WERI-Rb-1 (cell line): ENCODE measurements around the gene C2CD2.

Experiments used
- DNase-seq: peaks from one replicate; pipeline ENCODE4 v3.0.0-alpha.2; 2020
- H3K27ac ChIP-seq: fragments of 250-450 bp; sonication (Bioruptor Pico); 2 replicates; pipeline ENCODE4 v1.5.1; 2020; ENCODE audit warnings: mild to moderate bottlenecking, moderate library complexity
- H3K27me3 ChIP-seq: fragments of 250-450 bp; sonication (Bioruptor Pico); 2 replicates; pipeline ENCODE4 v1.5.1; 2021; ENCODE audit warnings: mild to moderate bottlenecking, low read depth, moderate library complexity; ENCODE audit not compliant: insufficient read depth, severe bottlenecking
- H3K36me3 ChIP-seq: fragments of 250-450 bp; sonication (Bioruptor Pico); 2 replicates; pipeline ENCODE4 v1.5.1; 2020; ENCODE audit warnings: mild to moderate bottlenecking, moderate library complexity
- H3K4me3 ChIP-seq: 2 replicates; pipeline ENCODE4 v1.5.1; 2011; ENCODE audit warnings: low read depth, mild to moderate bottlenecking, control low read depth, low read length
- H3K9me3 ChIP-seq: fragments of 250-450 bp; sonication (Bioruptor Pico); 2 replicates; pipeline ENCODE4 v1.5.1; 2021; ENCODE audit warnings: mild to moderate bottlenecking, moderate library complexity; ENCODE audit not compliant: severe bottlenecking
- CTCF ChIP-seq: IDR thresholded peaks from 2 replicates; pipeline ENCODE4 v1.5.1; 2011; ENCODE audit warnings: low read depth, mild to moderate bottlenecking, control low read depth, inconsistent platforms, low read length

Gene C2CD2

GRCh38 chr21:41899426-41900202 is 54.2 kb downstream of the C2CD2 start:
- H3K4me3 ChIP-seq: no peak overlapping the region
- H3K36me3 ChIP-seq: peaks cover 65% of the 10 kb centered on the region
- H3K27me3 ChIP-seq: no peaks in the 10 kb centered on the region
- DNase-seq: no peak
- H3K27ac ChIP-seq: no peak overlapping the region
- TF ChIP-seq CTCF: no peak
- no peaks in the 10 kb centered on the region for H3K9me3 ChIP-seq

- no peaks in the 10 kb centered on the region for H3K27me3 ChIP-seq
- no peak overlapping the region for H3K4me3 ChIP-seq
- peak overlapping the region; percentile 45; the same call in 1 of the 2 replicates for H3K27ac ChIP-seq
- no peak for TF ChIP-seq CTCF
- no peak for DNase-seq
- no peaks in the 10 kb centered on the region for H3K9me3 ChIP-seq
- peaks cover 69% of the 10 kb centered on the region for H3K36me3 ChIP-seq
These were observed 54.8 kb downstream of the C2CD2 start for GRCh38 chr21:41898998-41899397.

- DNase-seq: no peak
- no peaks in the 10 kb centered on the region for H3K9me3 ChIP-seq
- H3K27ac ChIP-seq: peak overlapping the region; percentile 45
- H3K36me3 ChIP-seq: peaks cover 65% of the 10 kb centered on the region
- no peak overlapping the region for H3K4me3 ChIP-seq
- TF ChIP-seq CTCF: no peak
- H3K27me3 ChIP-seq: no peaks in the 10 kb centered on the region
These were observed 56.1 kb downstream of the C2CD2 start for GRCh38 chr21:41897700-41898099.

GRCh38 chr21:41897047-41897669 is 56.7 kb downstream of the C2CD2 start:
- Histone ChIP-seq H3K27me3 (no peaks in the 10 kb centered on the region), H3K27ac (peak overlapping the region; percentile 45), H3K9me3 (no peaks in the 10 kb centered on the region), H3K4me3 (no peak overlapping the region), H3K36me3 (peaks cover 62% of the 10 kb centered on the region)
- DNase-seq: no peak
- no peak for TF ChIP-seq CTCF

- H3K27ac ChIP-seq: no peak overlapping the region
- H3K4me3 ChIP-seq: no peak overlapping the region
- H3K27me3 ChIP-seq: no peaks in the 10 kb centered on the region
- no peak for DNase-seq
- H3K36me3 ChIP-seq: peaks cover 49% of the 10 kb centered on the region
- TF ChIP-seq CTCF: no peak
- no peaks in the 10 kb centered on the region for H3K9me3 ChIP-seq
These were observed 58.0 kb downstream of the C2CD2 start for GRCh38 chr21:41895643-41896493.
